RWPE2 (cell line): ENCODE data around the gene LHX6.

Source experiments
- ATAC-seq: fragments of 200-7000 bp; cut with Tn5 transposase; 3 replicates; pipeline ENCODE4 v1.9.1; 2021; ENCODE audit warnings: low read depth
- DNase-seq: peaks from one replicate; pipeline ENCODE4 v3.0.0-alpha.2; 2020; ENCODE audit warnings: low spot score
- H3K27ac ChIP-seq: fragments of 450-650 bp; 2 replicates; pipeline ENCODE4 v1.5.1; 2017; ENCODE audit warnings: mild to moderate bottlenecking; ENCODE audit not compliant: poor library complexity, severe bottlenecking
- H3K27me3 ChIP-seq: fragments of 250-450 bp; sonication (Bioruptor Pico); 2 replicates; pipeline ENCODE4 v1.5.1; 2021; ENCODE audit warnings: mild to moderate bottlenecking, moderate library complexity; ENCODE audit not compliant: insufficient read depth, poor library complexity, severe bottlenecking
- H3K36me3 ChIP-seq: fragments of 250-450 bp; sonication (Bioruptor Pico); 2 replicates; pipeline ENCODE4 v1.5.1; 2020; ENCODE audit warnings: low read depth, mild to moderate bottlenecking, moderate library complexity
- H3K4me1 ChIP-seq: fragments of 250-450 bp; sonication (Bioruptor Pico); 2 replicates; pipeline ENCODE4 v1.5.1; 2021; ENCODE audit warnings: mild to moderate bottlenecking, moderate library complexity; ENCODE audit not compliant: insufficient read depth, poor library complexity, severe bottlenecking
- H3K4me3 ChIP-seq: fragments of 250-450 bp; sonication (Bioruptor Pico); 2 replicates; pipeline ENCODE4 v1.5.1; 2021; ENCODE audit warnings: mild to moderate bottlenecking, moderate library complexity; ENCODE audit not compliant: severe bottlenecking
- H3K9me3 ChIP-seq: fragments of 250-450 bp; sonication (Bioruptor Pico); 2 replicates; pipeline ENCODE4 v1.5.1; 2021; ENCODE audit warnings: mild to moderate bottlenecking, moderate library complexity; ENCODE audit not compliant: severe bottlenecking
- CTCF ChIP-seq: fragments of 450-650 bp; IDR thresholded peaks from one replicate; pipeline ENCODE4 v1.5.1; 2017; ENCODE audit warnings: mild to moderate bottlenecking, moderate library complexity; ENCODE audit not compliant: poor library complexity, severe bottlenecking

LHX6 gene

GRCh38 chr9:122202111-122202510, 26.6 kb downstream of the LHX6 start:
- no peak for TF ChIP-seq CTCF

GRCh38 chr9:122201641-122202040, 27.1 kb downstream of the LHX6 start:
- Histone ChIP-seq H3K27ac (no peak overlapping the region), H3K9me3 (no peaks in the 10 kb centered on the region), H3K4me3 (no peak overlapping the region), H3K4me1 (no peaks in the 10 kb centered on the region), H3K36me3 (no peaks in the 10 kb centered on the region), H3K27me3 (no peaks in the 10 kb centered on the region)
- ATAC-seq (no peak), DNase-seq (no peak)
- no peak for TF ChIP-seq CTCF

More at GRCh38 chr9:122202111-122202510, 26.6 kb downstream of the LHX6 start:
- ATAC-seq = no peak
- Histone ChIP-seq H3K4me3 (no peak overlapping the region), H3K27ac (no peak overlapping the region), H3K4me1 (no peaks in the 10 kb centered on the region), H3K36me3 (no peaks in the 10 kb centered on the region), H3K9me3 (no peaks in the 10 kb centered on the region), H3K27me3 (no peaks in the 10 kb centered on the region)
- no peak for DNase-seq

DNA sequence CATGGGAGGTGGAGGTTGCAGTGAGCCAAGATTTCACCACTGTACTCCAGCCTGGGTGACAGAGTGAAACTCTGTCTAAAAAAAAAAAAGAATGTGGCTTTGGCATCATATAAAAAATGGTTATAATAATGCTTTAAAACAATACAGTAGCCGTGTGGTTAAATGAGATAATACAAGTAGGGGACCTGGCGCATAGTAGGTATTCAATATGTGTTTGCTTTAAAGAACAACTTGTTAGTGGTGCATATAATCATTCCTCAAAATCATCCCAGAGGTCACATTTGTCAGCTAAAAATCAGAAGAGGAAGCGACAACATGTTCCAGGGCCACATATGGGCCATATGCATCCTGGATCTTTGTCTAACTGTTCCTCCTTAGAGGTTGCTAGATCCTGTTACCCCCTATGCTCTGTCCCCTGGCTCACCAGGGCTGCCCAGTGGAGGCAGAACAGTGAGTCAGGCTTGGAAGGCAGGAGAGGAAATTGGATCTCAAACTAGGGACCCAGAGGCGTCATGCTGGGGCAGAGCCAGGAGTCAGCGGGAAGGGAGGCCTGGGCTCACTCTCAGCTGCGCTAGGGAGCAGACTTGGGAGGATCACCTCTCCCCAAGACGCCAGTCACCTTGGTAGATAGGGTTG, 27.7 kb downstream of the LHX6 start:
- no peak overlapping the region for H3K27ac ChIP-seq
- TF ChIP-seq CTCF = no peak
- ATAC-seq (no peak), DNase-seq (no peak)
- no peaks in the 10 kb centered on the region for H3K9me3 ChIP-seq
- H3K4me1 ChIP-seq = no peaks in the 10 kb centered on the region
- no peaks in the 10 kb centered on the region for H3K27me3 ChIP-seq
- no peak overlapping the region for H3K4me3 ChIP-seq
- H3K36me3 ChIP-seq = no peaks in the 10 kb centered on the region

DNA sequence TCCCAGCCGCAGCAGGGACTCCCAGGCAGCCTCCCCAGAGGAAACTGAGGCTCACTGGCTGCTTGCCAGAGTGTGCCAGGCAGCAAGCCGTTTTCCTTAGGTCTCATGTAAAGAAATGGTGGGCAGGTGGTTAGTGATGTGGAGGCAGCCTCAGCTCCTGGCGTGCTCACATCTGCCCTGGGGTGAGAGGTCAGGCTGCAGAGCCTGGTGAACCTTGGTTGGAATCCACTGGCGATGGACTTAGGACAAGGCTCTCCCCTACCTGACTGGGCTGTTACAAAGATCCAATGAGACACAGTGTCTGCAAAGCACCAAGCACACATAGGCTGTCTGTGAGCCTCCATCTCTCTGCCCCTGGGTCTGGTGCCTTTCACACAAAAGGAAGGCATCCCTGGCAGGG, 30.9 kb downstream of the LHX6 start:
- no peak overlapping the region for H3K27ac ChIP-seq
- TF ChIP-seq CTCF = no peak
- no peaks in the 10 kb centered on the region for H3K9me3 ChIP-seq
- no peaks in the 10 kb centered on the region for H3K27me3 ChIP-seq
- DNase-seq = no peak
- H3K4me3 ChIP-seq = no peak overlapping the region
- no peak for ATAC-seq
- H3K4me1 ChIP-seq = no peaks in the 10 kb centered on the region
- H3K36me3 ChIP-seq = no peaks in the 10 kb centered on the region

GRCh38 chr9:122197426-122197825, 31.3 kb downstream of the LHX6 start:
- ATAC-seq (no peak), DNase-seq (no peak)
- Histone ChIP-seq H3K27me3 (no peaks in the 10 kb centered on the region), H3K9me3 (no peaks in the 10 kb centered on the region), H3K27ac (no peak overlapping the region), H3K4me1 (no peaks in the 10 kb centered on the region), H3K36me3 (no peaks in the 10 kb centered on the region), H3K4me3 (no peak overlapping the region)
- no peak for TF ChIP-seq CTCF
